Measurements from ENCODE around the gene TCN1.

DNA sequence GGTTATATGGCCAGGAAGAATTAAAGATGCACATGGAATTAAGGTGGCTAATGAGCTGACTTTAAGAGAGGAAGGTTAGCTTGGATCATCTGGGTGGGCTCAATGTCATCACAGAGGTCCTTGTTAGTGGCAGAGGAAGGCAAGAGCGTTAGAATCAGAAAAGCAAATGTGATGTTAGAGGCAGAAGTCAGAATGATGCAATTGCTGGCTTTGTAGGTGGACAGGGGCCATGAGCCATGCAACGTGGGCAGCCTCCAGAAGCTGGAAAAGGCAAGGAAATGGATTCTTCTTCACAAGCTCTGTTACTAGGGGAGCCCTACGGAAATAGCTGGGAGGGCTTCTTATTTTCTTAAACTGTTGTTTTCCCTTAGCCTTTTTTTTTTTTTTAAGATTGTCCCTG lies 18.7 kb downstream of the TCN1 start:
- TF ChIP-seq RNF2 (IDR thresholded peaks at IDR 0.05; ENCODE audit: borderline replicate concordance, low read depth, low read length, missing control alignments, poor library complexity, severe bottlenecking): no peak
- TF ChIP-seq, protein P1, sequence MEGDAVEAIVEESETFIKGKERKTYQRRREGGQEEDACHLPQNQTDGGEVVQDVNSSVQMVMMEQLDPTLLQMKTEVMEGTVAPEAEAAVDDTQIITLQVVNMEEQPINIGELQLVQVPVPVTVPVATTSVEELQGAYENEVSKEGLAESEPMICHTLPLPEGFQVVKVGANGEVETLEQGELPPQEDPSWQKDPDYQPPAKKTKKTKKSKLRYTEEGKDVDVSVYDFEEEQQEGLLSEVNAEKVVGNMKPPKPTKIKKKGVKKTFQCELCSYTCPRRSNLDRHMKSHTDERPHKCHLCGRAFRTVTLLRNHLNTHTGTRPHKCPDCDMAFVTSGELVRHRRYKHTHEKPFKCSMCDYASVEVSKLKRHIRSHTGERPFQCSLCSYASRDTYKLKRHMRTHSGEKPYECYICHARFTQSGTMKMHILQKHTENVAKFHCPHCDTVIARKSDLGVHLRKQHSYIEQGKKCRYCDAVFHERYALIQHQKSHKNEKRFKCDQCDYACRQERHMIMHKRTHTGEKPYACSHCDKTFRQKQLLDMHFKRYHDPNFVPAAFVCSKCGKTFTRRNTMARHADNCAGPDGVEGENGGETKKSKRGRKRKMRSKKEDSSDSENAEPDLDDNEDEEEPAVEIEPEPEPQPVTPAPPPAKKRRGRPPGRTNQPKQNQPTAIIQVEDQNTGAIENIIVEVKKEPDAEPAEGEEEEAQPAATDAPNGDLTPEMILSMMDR (IDR thresholded peaks at IDR 0.05; ENCODE audit: control extremely low read depth in 1 of 3, insufficient read depth in 1 of 3, low read depth in 1 of 3, low read length in 3 of 3): no peak
- no peak for TF ChIP-seq EZH2 (IDR thresholded peaks at IDR 0.05; ENCODE audit: low read depth, low read length, severe bottlenecking)
- TF ChIP-seq ZNF274 (IDR thresholded peaks at IDR 0.05; ENCODE audit: borderline replicate concordance, extremely low read depth, low read length): no peak
- TF ChIP-seq POLR2AphosphoS5 (IDR thresholded peaks at IDR 0.05; ENCODE audit: low read depth, low read length): no peak
- no peak for TF ChIP-seq RBBP5 (IDR thresholded peaks at IDR 0.05; ENCODE audit: borderline replicate concordance, low read depth, low read length)
- no peak for TF ChIP-seq TCF12 (IDR thresholded peaks at IDR 0.05; ENCODE audit: low read depth, low read length)
- TF ChIP-seq HDAC2 (IDR thresholded peaks at IDR 0.05; ENCODE audit: borderline replicate concordance in 1 of 2, low read depth in 2 of 2, low read length in 2 of 2): no peak

Measured in H1 (cell line).